CD4-positive, alpha-beta T cell treated with Interleukin-6 at 100 ng/mL for 8 hours (primary cell): ENCODE data around the gene CTSF.
"Not testable (repeated sequence)": the region's sequence is repeated elsewhere in the genome, so short reads cannot be mapped to it uniquely, and the experiment has no call there.

ENCODE experiments used
- DNase-seq: peaks from one replicate; pipeline ENCODE4 v3.0.0-alpha.2; 2020; ENCODE audit warnings: mixed read lengths, low spot score

The CTSF gene

DNA sequence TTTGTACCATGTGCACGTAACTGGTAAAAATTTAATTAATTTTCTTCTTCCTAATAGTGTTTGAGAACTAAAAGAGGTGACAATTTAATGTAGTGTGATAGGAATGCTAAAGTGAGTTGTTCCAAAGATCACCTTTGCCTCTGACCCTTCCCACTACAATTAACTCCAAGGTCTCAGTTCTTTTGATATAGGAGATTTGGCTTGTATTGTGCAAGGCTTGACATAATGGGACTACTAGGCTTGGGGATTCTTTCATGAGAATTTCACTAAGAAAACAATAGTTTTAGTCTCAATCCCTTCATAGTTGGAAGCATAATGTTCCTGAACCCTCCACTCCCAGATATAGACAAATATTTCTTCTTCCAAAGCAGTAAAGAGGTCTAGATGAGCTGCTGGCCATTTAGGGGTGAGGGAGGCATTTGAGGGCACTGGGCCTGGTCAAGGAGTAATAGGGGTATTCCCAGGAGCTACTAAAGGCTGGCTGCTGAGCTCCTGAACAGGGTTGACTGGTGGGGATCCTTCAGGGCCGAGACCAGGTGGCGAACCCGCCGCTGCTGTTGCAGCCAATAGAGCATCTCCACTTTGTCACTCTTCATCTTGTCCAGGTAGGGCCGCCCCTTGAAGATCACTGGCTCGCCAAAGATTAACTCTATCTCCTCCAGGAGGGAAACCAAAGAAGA is 21.7 kb upstream of the CTSF start:
- DNase-seq = no peak

DNA sequence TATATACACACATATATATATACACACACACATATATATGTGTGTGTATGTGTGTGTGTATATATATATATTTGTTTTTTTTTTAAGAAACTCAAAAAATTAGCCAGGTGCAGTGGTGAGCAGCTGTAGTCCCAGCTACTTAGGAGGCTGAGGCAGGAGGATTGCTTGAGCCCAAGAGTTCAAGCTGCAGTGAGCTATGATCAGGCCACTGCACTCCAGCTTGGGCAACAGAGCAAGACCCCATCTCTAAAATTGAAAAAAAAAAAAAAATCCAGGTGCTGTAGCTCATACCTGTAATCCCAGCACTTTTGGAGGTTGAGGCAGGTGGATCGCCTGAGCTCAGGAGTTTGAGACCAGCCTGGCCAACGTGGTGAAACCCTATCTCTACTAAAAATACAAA is 20.9 kb upstream of the CTSF start:
- not testable (repeated sequence) for DNase-seq

DNA sequence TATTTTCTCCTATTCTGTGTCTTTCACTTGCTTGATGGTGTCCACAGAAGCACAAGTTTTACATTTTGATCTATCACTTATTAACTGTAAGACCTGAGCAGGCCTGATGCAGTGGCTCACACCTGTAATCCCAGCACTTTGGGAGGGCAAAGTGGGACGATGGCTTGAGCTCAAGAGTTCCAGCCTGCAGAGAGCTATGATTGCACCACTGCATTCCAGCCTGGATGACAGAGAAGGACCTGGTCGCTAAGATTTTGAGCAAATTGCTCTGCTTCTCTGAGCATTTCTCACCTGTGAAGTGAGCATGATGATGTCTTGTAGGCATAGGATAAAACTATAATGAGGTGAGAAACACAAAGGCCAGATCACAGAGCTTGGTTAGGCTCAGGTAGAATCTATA is 17.7 kb upstream of the CTSF start:
- DNase-seq = no peak

DNA sequence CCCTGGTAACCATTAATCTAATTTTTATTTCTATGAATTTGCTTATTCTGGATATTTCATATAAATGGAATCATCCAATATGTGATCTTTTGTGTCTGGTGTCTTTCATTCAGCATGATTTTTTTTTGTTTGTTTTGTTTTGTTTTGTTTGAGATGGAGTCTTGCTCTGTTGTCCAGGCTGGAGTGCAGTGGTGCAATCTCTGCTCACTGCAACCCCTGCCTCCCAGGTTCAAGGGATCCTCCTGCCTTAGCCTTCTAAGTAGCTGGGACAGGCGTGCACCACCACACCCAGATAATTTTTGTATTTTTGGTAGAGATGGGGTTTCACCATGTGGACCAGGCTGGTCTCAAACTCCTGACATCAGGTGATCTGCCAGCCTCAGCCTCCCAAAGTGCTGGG is 17.0 kb upstream of the CTSF start:
- not testable (repeated sequence) for DNase-seq

DNA sequence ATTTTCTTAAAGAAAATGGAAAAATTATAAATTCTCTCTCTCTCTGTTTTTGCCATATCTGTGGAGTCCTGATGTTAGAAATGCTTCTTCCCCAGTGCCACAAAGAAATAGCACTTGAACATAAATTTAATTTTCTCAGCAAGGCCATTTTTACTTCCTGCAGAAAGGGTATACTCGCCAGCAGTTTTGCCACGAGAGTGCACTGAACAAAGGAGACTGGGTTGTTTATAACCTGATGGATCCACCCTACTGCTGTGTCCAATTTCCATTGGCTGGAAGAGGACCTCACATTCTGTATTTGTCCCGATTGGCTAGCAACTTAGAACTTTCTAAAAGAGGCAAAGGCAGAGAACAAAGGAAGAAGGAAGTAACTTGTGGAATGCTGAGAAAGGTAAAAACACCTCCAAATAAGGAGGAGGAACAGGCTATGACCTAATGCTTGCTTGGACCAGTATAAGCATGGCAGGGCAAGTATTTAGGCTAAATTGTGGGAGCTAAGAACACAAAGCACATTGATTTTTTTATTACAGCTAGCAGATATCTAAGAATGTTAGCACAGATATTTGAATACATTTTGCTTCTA is 14.2 kb upstream of the CTSF start:
- not testable (repeated sequence) for DNase-seq

DNA sequence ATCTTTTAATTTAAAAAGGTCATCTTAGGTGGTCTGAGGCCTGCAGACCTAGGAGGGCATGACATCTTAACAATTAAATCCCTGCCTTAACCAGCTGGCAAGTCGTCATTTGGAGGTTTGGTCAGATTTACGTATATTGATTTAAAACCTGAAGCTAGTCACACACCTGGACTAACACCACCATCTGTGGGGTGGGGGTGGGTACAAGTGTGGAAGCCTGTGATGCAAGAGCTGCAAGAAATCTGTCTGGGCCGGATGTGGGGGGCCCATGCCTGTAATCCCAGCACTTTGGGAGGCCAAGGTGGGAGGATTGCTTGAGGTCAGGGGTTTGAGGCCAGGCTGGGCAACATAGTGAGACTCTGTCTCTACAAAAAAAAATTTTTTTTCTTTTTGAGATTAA is 12.9 kb upstream of the CTSF start:
- no peak for DNase-seq

DNA sequence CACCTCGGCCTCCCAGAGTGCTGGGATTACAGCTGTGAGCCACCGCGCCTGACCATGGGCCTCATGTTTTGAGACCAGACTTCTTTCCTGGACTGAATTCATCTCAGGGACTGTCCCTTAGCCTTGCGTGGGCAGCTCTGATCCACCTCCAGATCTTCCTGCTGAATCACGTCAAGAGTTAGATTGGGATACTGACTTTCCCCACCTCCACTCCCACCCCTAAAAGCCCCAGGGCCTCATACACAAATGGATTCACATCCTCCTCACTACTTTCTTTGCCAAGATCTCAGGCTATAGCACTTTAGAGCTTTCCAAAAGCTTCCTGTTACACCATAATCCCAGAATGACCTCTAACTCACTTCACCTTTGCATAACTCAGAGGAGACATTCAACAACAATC is 12.4 kb upstream of the CTSF start:
- no peak for DNase-seq

DNA sequence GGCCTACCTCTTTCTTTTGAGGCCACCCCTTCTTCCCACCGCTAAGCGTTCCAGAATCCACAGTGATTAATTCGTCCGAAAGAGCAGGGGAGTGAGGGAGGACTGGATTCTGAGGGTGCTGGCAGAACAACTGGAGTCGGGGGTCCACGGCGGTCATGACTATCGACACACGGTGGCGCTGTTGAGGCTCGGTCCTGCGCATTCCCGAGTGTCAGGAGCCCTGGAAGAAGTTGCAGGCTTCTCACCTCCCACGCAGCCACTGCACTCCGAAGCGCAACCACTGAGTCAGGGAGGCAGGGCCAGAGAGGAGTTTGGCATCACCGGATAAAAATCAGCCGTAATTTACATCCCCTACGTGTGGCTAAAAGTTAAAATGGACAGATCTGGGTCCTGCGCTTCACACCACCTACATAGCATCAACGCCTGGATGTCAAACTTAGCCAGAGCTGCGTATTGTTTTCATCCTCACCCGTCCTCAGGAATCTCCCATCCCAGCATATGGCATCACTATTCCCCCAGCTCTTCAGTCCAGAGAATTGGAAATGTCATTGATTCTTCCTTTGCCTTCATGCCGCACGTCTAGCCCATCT is 10.7 kb upstream of the CTSF start:
- DNase-seq = peak; percentile 63

DNA sequence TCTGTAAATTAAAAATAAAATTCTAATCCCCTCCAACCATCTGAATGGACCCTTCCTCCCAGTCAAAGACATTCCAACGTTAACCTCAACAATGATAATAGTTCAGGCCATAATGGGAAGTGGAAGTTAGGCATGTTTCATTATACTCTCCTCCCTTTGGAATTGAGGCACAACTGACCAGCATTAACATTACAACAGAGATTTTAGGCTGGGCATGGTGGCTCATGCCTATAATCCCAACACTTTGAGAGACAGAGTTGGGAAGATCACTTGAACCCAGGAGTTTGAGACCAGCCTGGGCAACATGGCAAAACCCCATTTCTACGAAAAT is 2.4 kb upstream of the CTSF start:
- DNase-seq = no peak

DNA sequence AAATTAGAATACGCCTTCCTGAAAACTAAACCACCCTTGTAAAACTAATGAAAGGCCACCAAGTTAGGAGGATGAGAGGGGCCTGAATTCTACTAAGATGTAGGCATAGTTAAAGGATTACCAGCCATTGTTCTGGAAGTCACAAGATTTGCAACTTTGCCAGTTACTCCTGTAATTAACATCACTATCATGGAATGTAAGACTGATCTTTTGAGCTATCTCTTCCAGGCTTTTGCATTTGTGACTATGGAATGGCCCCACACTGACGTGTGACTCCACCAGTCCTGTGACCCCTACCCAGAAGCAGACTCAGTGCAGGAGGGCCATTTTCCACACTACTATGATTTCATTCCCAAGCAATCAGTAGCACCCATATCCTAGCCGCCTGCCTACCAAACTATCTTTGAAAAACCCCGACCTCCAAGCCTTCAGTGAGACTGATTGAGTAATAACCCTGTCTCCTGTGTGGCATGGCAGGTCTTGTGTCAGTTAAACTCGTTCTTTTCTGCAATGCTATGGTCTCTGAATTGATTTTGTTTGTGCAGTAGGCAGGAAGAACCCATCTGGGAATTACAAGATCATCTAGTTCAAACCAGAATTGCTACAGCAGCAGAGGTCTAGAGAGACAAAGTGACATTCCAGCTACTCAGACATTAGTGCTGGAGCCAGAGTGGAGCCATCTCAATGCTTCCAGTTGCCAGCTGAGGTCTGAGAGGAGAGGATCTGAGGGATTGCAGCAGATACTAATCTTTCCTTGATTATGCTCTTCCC is 1.9 kb upstream of the CTSF start:
- no peak for DNase-seq

DNA sequence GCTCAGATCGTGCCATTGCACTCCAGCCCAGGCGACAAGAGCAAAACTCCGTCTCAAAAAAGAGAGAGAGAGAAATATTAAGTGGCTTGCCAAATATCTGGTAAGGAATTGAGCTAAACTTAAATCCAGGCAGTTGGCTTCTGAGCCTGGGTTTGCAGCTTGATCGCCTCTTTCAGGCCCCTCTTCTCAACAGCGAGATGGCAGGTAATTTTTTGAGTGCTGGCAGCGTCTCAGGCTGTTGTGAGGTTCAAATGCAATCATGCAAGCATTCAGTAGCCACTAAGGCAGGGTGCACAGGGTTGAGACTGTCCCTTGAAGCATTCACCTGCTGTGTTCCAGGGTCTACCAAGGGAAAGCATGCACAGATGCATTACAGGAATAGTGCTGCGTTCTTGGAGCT is 670 bp upstream of the CTSF start:
- no peak for DNase-seq

DNA sequence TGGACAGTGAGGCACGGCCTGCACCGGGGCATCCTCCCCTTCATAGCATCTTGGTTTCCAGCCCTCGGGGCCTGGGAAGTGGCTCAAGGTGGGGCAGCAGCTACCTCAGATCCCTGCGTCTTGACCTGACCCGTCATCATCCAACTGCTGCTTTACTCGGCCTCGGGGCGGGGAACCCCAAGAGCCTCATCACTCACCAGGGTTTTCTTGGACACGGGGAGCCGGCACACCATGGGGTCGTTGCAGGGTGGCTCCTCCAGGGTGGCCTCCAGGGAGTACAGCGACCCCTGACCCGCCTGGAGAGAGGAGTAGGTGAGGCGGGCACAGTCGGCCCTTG is 651 bp downstream of the CTSF start:
- no peak for DNase-seq

DNA sequence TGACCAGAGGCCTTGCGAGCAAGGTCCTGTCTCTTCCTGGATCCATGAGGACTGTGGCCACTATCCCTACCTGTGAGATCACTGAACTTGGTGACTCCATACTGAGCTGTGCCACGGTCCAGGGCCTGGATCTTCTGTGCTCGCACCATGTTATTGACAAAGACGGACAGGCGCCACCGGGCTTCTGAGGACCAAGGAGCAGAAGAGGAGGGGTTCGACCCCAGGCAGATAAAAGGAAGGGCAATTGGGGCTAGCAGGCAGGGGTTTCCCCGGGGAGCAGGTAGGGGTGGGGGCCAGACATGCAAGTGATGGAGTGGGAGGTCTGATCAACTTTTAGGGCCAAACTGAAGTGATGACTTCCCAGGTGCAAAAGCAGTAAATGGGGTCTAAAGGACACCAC is 2.2 kb downstream of the CTSF start:
- no peak for DNase-seq

DNA sequence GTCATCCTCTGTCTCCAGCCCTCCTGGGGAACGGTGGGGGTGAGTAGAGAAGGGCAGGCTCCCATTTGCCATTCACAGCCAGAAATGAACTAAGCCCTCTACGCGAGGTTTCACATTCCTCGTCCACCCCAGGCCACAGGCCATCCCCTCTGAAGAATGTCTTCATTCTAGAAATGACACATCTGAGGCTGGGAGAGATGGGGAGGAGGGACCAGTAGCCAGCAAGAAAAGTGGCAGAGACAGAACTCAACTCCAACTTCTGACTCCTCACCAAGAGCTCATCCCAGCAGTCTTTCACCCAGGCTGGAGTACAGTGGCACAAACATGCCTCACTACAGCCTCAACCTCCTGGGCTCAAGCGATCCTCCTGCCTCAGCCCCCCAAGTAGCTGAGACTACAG is 3.4 kb downstream of the CTSF start:
- DNase-seq = no peak

DNA sequence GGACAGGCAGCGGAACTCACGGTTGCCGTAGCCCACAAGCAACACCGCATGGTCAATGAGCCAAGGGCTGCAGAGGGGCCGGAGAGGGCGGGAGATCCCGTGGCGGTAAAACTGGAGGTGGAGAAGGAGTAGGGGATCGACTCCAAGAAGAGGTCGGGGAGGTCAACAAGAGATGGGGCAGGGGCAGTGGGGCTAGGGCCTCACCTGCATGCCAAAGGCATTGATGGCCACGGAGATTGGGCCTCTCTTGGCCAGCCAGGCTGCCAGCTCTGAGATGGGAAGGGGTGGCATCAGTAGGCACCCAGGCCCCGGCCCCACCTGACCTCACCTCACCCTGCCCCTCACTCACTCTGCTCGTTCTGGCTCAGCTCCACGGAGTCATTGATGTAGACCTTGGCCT is 3.9 kb downstream of the CTSF start:
- no peak for DNase-seq

DNA sequence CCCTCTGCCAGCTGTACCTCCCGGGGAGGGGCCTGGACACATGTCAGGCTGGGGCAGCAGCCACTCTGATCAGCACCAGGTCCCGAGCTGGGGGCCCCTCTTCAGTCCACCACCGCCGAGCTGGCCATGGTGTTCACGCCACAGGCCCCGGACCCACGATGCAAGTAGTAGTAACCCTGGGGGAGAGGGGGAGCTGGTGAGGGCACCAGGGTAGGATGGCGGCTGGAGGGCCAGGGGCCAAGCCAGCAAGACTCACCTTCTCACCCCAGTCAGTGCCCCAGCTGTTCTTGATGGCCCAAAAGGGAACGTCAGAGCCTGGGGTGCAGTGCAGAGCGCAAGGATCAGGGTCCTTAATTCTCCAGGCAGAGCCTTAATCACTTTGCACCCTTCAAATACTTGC is 4.6 kb downstream of the CTSF start:
- no peak for DNase-seq

DNA sequence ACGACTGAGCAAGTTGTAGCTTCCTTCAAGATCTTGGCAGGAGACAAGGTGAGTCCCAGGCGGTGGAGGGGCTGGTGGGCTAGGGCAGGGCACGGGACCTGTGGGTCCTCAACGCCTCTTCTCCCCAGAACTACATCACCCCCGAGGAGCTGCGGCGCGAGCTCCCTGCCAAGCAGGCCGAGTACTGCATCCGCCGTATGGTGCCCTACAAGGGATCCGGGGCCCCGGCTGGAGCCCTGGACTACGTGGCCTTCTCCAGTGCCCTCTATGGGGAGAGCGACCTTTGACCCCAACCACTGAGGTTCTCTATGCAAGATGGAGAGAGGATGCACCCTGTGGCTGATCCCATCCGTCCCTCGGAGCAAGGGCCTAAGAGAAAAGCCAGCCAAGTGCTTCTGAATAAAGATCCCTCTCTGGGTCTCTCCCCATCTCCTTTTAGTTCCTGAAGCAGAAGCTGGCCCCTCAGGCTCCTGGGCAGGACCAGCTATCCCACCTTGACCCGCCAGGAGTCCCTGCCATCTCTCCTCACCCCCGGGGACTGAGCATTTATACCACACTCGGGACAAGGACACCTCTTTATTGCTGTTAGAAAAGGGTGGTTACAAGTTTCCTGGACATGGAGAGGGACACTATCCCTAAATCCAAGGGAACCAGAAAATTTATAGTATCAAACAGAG is 5.4 kb downstream of the CTSF start:
- no peak for DNase-seq

DNA sequence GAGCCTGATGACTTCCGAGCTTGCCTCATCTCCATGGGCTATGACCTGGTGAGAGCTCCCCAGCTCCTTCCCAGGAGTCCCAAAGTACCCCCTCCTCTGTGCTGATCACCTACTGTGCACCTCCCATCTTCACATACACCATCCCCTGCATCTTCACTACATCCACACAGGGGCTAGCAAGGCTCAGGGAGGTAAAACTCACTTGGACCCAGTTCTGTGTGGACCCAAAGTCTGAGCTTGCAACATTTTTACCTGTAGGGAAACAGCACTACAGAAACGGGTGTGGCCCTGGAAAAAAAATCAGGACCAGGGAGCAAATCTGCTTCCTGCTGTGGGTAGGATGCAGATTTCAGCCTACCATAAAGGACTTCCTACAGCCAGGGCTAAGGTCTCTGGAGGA is 6.1 kb downstream of the CTSF start:
- DNase-seq = no peak

DNA sequence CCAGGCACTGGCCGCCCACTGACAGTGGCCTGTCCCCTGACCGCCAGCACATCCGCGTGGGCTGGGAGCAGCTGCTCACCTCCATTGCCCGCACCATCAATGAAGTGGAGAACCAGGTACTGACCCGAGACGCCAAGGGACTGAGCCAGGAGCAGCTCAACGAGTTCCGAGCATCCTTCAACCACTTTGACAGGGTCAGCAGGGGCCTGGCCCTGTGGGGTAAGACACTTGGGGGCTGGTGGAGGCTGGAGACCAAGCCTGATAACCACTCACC is 6.5 kb downstream of the CTSF start:
- DNase-seq = no peak

DNA sequence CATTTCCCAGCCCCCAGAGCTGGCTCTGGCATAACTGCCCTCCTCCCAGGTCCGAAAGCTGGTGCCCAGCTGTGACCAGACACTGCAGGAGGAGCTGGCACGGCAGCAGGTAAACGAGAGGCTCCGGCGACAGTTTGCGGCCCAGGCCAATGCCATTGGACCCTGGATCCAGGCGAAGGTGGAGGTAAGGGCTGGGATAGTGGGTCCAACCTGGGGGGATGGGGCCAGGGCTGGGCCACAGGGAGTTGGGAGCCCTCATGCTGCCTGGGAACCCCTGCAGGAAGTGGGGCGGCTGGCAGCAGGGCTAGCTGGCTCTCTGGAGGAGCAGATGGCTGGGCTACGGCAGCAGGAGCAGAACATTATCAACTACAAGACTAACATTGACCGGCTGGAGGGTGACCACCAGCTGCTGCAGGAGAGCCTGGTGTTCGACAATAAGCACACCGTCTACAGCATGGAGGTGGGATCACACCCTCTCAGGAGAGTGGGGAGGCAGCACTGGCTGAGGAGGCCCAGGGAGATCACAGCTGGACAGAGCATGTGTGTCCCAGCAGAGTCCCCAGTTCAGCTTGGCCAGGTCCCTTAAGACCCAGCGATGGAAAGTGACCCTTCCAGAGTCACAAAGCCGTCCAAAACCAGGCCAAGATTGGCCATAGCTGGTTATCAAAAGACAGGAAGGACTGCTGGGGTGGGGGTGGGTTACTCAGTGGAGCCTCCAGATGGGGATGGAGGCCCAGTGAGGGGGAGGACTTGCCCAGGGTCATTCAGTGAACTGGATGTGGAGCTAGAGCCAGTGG is 7.0 kb downstream of the CTSF start:
- DNase-seq = no peak

DNA sequence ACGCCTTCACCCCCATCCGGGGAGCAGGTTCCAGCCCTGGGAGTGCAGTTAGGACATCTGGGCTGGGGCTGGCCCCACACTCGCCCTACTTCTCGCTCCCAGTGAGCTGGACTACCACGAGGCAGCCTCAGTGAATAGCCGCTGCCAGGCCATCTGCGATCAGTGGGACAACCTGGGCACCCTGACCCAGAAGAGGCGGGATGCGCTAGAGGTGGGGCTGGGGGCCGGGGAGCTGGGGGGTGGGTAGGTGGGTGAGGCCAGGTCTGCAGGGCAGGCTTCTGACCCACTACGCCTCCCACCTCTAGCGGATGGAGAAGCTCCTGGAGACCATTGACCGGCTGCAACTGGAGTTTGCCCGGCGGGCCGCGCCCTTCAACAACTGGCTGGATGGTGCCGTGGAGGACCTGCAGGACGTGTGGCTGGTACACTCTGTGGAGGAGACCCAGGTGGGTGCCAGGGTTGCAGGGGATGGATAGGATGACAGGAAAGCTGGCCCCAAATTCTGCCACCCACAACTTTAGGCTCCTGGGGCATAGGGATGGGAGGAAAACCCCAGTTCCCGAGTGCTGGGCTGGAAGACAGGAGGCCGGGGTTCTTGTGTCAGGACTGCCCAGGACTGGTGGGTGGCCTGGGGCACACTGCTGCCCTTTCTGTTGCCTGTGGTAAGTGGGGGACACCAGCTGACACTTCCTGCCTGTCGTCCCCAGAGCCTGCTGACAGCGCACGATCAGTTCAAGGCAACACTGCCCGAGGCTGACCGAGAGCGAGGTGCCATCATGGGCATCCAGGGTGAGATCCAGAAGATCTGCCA is 8.3 kb downstream of the CTSF start:
- DNase-seq = no peak
